ENCODE data around the gene PAPLN. TPM values are rescaled to one million over a fixed set of nuclear protein-coding genes. Genes with fewer than 3 reads are reported as not detected.

The PAPLN gene
- total RNA-seq, 4 donors from 2014 or later = 15.4 to 82.6 (median 34.1) TPM

GRCh38 chr14:73235531-73236155, 1.7 kb upstream of the PAPLN start:
- ATAC-seq (ENCODE audit: low FRiP score) (no peak), DNase-seq (ENCODE audit: low spot score) (no peak)
- no peak for TF ChIP-seq CTCF (IDR thresholded peaks at IDR 0.05)

DNA sequence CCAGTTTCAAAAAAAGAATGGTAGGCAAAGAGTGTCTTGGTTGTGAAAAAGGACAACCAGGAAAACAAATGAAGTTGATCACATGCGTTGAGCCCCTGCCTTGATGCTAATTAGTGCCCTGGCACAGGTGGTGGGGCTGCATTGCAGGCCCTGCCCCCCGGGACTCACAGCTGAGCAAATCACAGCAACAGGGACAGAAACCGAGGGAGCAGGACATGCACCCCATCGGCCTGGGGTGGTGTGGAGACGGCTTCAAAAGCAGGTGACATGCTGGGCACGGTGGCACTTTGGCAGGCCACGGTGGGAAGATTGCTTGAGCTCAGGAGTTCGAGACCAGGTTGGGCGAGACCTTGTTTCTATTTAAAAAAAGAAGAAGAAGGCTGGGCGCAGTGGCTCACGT, 1.1 kb upstream of the PAPLN start:
- DNase-seq (ENCODE audit: low spot score) (no peak), ATAC-seq (ENCODE audit: low FRiP score) (no peak)
- no peak for TF ChIP-seq CTCF (IDR thresholded peaks at IDR 0.05)

DNA sequence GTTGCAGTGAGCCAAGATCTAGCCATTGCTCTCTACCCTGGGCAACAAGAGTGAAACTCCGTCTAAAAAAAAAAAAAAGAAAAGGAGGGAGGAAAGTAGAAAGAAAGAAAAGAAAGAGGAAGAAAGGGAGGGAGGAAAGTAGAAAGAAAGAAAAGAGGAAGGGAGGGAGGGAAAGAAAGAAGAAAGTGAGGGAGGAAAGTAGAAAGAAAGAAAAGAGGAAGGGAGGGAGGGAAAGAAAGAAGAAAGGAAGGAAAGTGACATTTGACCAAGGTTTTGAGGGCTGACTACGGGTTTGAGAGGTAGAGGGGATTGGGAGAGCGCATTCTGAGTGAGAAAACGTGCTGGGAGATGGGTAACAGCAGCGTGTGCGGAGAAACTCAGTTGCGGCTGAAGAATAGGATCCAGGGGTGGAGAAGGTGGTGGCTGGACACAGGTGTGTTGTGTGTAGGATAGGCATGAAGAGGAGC, 521 bp upstream of the PAPLN start:
- ATAC-seq (ENCODE audit: low FRiP score) (no peak), DNase-seq (ENCODE audit: low spot score) (no peak)
- no peak for TF ChIP-seq CTCF (IDR thresholded peaks at IDR 0.05)

DNA sequence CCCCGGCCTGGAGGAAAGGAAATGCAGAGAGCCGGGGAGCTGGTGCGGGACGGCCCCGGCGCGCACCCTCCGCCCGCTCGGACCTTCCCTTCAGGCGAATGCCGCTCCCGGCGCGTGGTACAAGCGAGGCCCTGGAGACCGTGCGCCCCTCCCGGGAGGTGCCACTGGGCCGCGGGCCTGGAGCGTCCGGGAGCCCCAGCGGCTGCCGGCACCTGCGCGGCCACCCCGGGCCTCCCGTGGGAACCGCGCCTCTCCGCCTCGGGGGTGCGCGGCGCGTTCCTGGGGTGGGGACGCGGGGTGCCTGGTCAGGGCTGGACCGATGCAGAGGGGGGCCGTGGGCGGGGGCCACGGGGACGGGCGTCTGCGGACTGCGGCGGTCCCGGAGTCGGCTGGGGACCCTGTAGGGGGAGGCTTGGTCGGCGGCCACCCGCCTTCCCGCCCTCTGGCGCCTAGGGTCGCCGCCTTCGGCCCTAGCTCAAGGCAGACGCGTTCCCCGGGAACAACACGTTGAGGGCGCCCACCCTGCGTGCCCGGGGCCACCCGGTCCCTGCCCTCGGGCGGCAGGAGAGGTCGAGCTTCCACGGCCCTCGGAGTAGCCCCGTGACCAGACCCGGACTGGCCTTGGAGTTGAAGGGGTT, 599 bp downstream of the PAPLN start:
- ATAC-seq (ENCODE audit: low FRiP score) = peak; percentile 8
- no peak for DNase-seq (ENCODE audit: low spot score)
- no peak for TF ChIP-seq CTCF (IDR thresholded peaks at IDR 0.05)

DNA sequence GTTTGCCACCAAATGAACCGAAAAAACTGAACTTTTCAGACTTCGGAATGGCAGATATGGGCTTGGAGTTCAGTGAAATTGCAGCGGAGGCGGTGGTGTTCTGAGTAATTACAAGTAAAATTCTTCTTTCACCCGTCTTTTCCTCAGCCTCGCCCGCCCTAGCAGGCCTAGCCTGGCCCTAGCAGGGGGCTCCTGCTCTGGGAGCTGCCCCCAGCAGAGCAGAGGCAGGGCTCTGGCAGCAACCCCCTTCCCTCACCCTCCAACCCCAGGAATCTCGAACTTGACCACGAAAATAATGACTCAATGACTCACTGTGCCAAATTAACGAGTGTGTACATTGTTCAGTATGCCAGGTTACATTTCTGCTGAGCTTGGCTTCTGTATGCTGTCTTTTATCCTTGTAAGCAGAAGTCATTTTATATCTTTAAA, 1.1 kb downstream of the PAPLN start:
- DNase-seq (ENCODE audit: low spot score) (no peak), ATAC-seq (ENCODE audit: low FRiP score) (peak; percentile 19)
- no peak for TF ChIP-seq CTCF (IDR thresholded peaks at IDR 0.05)

GRCh38 chr14:73238941-73239340, 1.6 kb downstream of the PAPLN start:
- no peak for DNase-seq (ENCODE audit: low spot score)
- ATAC-seq (ENCODE audit: low FRiP score) = no peak
- no peak for TF ChIP-seq CTCF (IDR thresholded peaks at IDR 0.05)
